T47D (cell line): Measurements from ENCODE around the gene SLC35G6.
"Not testable (repeated sequence)": the region's sequence is repeated elsewhere in the genome, so short reads cannot be mapped to it uniquely, and the experiment has no call there.

Experiments
- DNase-seq, 2 experiments: peaks; one replicate each; pipeline versions ENCODE4 v3.0.0 to v3.0.0-alpha.2; 2011 to 2012; ENCODE audit warnings: low read depth in 1 of 2, low spot score in 1 of 2
- JUND ChIP-seq: IDR thresholded peaks from 2 replicates; pipeline ENCODE4 v1.6.1; 2012; ENCODE audit warnings: low read depth
- in situ Hi-C: cut with HindIII; loops from 2 replicates; pipeline ENCODE4 v1.10.0; 2016; ENCODE audit warnings: low sequenced_read_pairs, low pct_unique_long_range_greater_than_20kb

The SLC35G6 gene

DNA sequence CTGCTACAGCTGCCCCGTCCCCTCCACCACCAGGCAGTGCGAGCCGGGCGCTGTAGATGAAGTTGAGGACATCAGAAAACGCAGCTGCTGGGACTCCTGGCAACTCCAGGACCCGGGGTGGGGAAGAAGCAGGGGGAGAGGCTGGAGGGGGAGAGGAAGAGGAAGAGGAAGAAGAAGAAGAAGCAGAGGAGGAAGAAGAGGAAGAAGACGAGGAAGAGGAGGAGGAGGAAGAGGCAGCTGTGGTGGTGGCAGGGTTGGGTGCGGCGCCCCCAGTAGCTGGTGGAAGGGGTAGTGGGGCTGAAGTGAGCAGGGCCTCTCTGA lies 15.0 kb upstream of the SLC35G6 start:
- DNase-seq, result no peak
- no peak for TF ChIP-seq JUND
- in situ Hi-C loops, result no loop called here

DNA sequence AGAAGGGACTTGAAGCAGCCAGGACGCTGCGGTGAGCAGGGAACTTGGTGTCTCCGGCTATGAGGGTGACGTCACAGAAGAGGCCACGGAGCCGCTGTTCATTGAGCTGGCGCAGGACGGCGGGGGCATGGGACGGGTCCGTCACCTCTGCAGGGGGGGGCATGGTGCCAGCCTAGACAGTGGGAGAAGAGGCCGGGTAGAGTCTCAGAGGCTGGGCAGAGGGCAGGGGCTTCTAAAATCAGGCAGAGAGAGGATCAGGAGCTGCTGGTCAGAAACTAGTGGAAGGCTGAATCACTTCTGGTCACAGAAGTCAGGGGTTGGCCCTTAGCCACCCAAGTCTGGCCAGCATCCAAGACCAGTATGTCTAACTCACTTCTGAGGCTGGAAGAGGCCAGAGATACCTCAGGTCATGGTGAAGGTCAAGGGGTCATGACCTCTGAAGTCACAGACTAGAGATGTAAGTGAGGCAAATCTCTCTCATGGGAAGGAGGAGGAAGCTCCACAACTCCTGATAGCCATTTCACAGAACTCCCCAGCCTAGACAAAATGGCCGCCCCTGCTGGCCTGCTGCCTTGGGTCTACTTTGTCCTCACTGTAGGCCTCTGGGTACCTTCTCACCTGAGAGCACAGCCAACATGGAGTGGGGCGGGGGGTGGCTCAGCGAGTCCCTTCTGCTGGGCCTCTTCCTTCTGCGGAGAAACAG lies 14.5 kb upstream of the SLC35G6 start:
- no peak for DNase-seq
- in situ Hi-C loops, result no loop called here
- no peak for TF ChIP-seq JUND

DNA sequence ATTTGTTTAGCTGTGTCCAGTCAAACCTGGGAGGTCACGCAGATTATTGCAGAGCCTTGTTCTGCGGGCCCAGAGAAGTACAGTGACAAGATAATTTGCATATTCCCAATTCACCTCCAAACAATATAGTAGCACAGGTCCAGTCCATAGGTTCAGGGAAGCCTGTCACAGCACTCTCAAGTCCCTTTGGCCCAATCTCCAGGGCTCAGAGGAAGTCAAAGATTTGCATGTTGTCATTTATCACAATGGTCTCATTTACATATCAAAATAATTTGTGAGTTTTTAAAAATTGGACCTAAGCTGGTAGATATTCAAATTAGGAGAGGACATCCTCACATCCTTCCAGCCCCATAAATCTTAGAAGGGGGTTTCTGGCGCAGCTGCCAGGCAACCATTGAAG lies 13.7 kb upstream of the SLC35G6 start:
- TF ChIP-seq JUND, result no peak
- in situ Hi-C loops, result no loop called here
- no peak for DNase-seq

DNA sequence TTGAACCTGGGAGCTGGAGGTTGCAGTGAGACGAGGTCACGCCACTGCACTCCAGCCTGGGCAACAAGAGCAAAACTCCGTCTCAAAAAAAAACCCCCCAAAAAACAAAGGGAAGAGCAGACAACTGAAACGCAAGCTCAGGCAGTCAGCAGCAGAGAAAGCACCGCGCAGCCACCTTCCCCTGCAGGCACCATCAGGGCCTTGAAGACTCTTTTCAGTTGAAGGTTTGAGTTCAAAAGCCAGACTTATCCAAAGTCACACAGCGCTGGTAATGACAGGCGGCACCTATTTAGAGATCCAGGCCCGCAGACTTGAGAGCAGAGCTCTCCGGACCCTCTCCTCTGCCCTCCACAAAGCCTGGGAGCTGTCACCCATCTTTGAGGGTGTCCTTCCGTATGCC lies 13.0 kb upstream of the SLC35G6 start:
- TF ChIP-seq JUND, result no peak
- in situ Hi-C loops, result no loop called here
- DNase-seq, result no peak

DNA sequence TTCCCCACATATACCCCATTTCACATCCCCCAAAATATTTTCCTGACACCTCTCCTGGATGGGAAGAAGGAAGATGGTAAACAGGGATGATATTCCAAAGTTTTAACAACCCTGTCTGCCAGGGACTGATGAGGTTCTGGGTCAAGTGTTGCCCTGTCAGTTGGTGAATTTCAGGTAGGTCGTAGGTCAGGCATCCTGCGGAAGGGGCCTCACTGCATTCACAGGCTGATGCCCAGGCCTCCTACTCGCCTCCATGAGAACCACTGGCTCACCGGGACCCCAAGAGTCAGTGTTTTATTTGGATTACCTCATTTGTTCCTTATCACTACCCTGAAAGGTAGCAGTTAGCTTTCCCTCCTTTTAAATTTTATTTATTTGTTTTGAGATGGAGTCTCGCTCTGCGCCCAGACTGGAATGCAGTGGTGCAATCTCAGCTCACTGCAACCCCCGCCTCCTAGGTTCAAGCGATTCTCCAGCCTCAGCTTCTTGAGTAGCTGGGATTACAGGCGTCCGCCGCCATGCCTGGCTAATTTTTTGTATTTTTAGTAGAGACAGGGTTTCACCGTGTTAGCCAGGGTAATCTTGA lies 12.3 kb upstream of the SLC35G6 start:
- DNase-seq, result no peak
- in situ Hi-C loops, result no loop called here
- no peak for TF ChIP-seq JUND

DNA sequence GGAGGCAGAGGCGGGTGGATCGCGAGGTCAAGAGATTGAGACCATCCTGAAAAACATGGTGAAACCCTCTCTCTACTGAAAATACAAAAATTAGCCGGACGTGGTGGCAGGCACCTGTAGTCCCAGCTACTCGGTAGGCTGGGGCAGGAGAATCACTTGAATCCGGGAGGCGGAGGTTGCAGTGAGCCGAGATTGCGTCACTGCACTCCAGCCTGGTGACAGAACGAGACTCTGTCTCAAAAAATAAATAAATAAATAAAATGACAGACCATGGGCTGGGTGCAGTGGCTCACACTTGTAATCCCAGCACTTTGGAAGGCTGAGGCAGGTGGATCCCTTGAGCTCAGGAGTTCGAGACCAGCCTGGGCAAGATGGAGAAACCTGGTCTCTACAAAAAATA lies 11.4 kb upstream of the SLC35G6 start:
- DNase-seq, in situ Hi-C loops: not testable (repeated sequence)

DNA sequence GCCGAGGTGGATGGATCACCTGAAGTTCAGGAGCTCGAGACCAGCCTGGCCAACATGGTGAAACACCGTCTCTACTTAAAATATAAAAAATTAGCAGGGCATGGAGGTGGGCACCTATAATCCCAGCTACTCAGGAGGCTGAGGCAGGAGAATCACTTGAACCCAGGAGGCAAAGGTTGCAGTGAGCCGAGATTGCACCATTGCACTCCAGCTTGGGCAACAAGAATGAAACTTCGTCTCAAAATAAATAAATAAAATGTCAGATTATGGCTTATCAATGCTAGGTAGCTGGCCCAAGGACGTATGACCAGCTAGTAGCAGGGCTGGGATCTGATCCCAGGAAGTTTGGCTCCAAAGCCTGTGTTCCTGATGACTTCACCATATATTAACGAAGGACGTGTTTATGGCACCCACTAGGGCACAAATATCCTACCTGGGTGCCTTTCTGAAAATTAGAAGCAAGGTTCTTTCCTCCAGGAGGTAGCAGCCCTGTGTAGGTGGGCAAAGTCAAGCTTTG lies 10.7 kb upstream of the SLC35G6 start:
- in situ Hi-C loops, DNase-seq: not testable (repeated sequence)

DNA sequence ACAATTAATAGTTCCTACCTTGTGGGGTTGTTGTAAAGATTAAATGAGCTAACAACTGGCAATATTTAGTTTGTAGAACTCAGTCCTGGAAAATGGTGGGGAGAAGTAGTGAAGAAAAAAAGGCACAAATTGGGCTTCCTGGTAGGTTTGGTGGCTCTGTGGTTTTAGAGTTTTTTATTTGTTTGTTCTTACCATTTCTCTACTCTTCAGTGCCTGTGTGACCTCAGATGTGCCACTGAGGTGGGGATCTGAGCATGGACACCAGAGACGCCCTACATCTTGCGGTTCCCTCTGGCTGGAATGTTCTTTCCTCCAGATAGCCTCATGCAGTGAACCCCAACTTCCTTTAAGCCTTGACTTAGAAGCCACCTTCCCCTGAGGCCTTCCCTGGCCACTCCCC lies 9.5 kb upstream of the SLC35G6 start:
- no peak for TF ChIP-seq JUND
- in situ Hi-C loops, result no loop called here
- no peak for DNase-seq

DNA sequence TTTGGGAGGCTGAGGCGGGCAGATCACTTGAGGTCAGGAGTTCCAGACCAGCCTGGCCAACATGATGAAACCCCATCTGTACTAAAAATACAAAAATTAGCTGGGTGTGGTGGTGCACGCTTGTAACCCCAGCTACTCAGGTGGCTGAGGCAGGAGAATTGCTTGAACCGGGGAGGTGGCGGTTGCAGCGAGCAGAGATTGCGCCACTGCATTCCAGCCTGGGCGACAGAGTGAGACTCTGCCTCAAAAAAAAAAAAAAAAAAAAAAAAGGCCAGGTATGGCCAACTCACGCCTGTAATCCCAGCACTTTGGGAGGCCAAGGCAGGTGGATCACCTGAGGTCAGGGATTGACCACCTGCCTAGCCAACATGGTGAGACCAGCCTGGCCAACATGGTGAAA lies 6.5 kb upstream of the SLC35G6 start:
- in situ Hi-C loops, DNase-seq: not testable (repeated sequence)

DNA sequence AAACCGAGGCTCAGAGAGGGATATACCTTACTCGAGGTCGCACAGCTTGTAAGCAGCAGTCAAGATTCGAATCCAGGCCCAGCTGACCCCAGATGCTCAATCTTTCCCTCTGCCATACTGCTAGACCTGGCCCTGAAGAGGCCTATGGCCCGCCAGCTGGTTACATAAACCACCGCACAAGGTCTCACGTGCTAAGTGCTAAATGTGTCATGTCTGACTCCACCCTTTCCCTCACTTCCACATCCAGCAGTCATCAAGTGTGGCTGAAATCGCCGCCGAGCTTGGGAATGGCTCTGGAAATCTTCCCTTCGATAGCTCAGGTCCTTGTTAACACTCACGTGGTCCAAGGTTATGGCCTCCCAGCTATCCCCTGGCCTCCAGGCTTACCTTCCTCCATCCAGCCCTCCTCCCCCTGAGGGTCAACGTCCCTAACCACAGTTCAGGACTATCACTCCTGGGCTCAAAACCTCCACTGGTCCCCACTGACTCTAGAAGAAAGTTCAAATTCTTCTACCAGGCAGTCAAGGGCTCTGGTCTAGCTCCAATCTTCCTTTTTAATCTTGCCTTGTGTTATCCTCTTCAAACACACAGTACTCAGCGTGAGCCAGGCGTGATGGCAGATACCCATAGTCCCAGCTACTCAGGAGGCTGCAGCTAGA lies 5.4 kb upstream of the SLC35G6 start:
- in situ Hi-C loops, result no loop called here
- no peak for TF ChIP-seq JUND
- no peak for DNase-seq

DNA sequence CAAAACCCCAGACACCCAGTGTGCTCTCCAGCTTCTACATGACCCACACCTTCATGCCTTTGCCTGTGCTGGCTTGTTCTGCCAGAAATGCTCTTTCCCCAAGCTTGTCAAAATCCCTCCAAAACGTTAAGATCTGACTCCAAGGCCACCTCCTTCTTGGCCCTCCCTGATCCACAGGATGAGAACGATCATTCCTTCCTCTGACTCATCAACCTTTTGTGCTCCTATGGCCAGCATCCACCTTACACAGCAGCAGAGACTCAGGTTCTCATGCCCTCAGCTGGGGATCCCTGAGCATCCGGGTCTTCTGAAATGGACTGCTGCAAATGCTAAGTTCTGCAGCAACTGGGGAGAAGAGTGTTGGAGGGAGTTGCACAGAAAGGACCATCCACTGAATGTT lies 4.8 kb upstream of the SLC35G6 start:
- no peak for DNase-seq
- in situ Hi-C loops, result no loop called here
- TF ChIP-seq JUND, result no peak

DNA sequence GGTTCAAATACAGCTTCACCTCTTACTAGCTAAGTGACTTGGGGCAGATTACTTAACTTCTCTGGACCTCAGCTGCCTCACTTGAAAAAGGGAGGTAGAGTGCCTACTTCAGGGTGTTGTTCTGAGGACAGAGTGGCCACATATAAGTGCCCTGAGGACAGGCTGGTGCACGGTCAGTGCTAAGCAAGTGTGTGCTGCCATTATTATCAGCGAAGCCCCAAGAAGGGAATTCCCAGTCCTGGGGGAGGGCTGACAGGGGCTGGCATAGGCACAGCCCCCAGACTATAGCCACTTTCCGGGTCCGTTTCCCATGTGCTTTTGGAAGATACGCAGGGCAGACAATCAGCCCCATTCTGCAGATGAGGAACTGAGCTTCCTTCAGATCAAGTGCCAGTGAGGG lies 4.3 kb upstream of the SLC35G6 start:
- in situ Hi-C loops, result no loop called here
- DNase-seq, result no peak
- TF ChIP-seq JUND, result no peak

DNA sequence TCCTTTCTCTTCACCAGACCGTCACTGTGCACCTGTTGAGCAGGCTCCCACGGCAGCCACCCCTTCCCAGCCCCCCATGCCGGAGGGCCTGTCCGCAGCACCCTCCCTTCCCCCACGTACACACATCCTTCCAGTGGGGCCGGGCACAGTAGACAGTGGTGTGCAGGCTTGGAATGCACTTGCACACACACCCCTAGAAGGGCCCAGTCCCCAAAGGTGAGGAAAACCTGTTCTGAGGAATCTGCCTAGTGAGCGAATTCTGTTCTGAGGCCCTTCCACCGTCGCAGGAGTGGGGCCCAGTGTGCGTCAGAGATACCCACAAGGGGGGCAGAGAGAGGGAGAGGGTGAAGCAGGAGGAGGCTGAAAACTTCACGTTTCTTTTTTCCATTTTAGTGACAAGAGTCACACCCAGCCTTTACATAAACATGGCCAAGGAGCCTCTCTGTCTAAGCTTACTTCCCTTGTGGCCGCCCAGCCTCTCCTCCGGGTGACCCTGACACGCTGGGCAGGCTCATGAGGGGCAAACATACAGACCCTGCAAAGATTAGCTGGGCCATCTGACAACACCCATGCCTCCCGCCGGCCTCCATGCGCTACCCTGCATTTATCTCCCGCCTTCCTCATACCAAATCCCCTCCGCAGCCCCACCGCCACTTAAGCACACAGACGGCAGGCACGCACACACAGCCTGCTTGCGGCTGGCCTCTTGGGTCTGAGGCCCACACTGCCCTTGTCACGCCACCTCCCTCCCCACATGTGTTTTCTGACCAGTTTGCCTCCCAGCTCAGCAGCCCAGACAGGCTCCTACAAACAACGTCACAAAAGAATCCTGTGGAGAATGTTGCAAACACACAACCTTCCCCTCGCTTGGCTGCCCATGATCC lies 3.6 kb upstream of the SLC35G6 start:
- in situ Hi-C loops, result no loop called here
- DNase-seq, result peak; percentile 55 to 77
- TF ChIP-seq JUND, result no peak
